HG03439 (cell line): ENCODE results near the gene KNDC1.
"Not testable (repeated sequence)": the region's sequence is repeated elsewhere in the genome, so short reads cannot be mapped to it uniquely, and the experiment has no call there.

Source experiments
- ATAC-seq: cut with Tn5 transposase; IDR thresholded peaks from one replicate; pipeline ENCODE4 v1.9.1; 2021; ENCODE audit warnings: mild to moderate bottlenecking, moderate library complexity; ENCODE audit not compliant: unreplicated experiment

KNDC1 gene

GRCh38 chr10:133218891-133219290, 58.9 kb downstream of the KNDC1 start:
- ATAC-seq: no peak

GRCh38 chr10:133219782-133220181, 59.8 kb downstream of the KNDC1 start:
- no peak for ATAC-seq

- no peak for ATAC-seq
These were observed 61.3 kb downstream of the KNDC1 start for GRCh38 chr10:133221331-133221730.

GRCh38 chr10:133221756-133222155, 61.7 kb downstream of the KNDC1 start:
- not testable (repeated sequence) for ATAC-seq

DNA sequence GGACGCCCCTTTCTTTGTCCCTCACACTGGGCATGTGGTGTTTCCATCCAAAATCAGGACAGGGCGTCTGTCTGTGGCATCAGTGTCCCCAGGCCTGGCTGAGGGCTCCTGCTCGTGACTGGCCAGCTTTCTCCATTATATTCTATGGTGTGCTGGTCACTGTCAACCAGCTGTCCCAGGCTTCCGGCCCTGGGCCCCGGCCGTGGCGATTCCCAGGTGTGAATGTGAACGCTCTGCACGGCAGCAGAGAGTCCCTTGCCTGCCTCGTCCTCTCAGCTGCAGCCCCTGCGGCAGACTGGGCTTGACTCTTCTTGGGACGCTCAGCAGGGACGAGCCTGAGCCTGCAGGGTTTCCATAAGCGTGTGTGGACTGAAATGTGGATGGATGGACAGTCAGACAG, 64.1 kb downstream of the KNDC1 start:
- ATAC-seq: no peak

DNA sequence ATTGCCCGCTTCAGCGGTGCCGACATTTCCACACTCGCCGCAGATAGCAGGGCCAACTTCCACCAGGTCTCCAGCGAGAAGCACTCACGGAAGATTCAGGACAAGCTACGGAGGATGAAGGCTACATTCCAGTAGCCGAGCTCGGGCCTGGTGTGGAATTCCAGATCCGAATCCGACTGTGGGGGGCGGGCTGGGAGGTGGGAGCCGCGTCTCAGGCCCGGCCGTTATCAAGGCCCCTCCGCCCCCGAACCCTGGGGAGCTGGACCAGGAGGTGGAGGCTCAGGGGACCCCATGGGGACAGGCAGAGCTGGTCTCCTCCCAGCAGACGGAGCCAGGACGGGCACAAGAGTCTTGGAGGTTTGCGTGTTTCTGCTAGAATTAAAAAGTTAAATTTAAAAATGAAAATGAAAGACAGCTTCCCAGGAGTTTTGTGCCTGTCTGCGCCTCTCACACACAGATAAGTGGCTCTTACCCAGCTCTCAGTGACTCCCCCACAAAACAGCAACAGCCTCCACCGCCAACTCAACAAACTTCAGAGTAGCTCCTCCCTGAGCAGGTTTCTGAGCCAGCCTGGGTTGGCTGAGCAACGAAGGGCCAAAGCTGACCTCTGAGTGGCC, 64.8 kb downstream of the KNDC1 start:
- ATAC-seq: no peak

DNA sequence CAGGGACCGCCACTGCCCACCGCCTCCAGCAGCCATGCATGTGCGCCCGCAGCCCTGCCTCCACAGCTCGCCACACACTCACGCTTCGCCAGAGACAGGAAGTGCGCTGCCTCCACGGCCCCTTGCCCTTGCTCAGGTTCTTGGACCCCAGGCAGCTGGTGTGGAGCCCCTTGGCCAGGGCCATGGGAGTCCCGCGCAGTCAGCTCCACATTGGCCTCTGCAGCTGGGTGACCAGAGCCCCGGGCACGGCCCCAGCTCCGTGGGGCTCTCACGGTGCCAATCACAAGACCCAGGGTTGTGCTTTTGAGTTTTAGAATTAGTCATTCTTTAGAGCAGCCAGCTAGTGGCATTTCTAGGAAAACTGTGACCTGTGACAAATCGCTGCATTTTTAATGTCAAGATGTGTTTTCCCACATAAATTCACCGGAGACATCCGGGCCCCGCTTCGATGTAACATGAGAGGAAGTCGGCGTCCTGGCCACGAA, 65.7 kb downstream of the KNDC1 start:
- ATAC-seq: no peak

DNA sequence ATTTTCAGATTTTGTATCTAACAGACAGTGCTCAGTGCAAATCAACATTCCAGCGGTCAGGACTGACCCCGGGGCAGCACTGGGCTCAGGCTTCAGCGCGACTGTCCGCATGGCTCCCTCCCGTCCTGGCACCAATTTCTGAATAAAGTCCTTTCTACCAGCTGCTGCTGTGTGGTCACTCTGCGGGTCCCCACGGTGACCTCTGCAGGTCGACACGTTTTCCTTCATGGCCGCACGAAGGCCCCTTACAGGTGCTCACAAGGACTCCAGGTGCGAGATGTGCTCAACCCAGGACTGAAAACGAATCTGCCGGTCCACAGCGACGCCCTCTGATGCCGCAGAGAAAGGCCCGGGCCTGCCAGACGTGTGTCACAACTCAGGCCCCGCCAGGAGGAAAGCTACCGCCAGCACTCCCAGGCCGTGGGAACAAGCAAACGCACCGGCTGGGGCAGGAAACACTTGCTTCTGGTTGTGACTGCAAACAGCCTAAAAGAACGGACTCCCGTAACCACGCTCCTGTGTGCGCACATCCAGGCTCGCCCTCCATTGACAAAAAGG, 66.3 kb downstream of the KNDC1 start:
- ATAC-seq: no peak

GRCh38 chr10:133227256-133227655, 67.2 kb downstream of the KNDC1 start:
- ATAC-seq: no peak

GRCh38 chr10:133229265-133230043, 69.4 kb downstream of the KNDC1 start:
- no peak for ATAC-seq

GRCh38 chr10:133230044-133230361, 70.0 kb downstream of the KNDC1 start, which contains the start of gene UTF1:
TSS of gene UTF1 (plus strand) at chr10:133230217. CDS start at chr10:133230289, 72 bp downstream.
- no peak for ATAC-seq

- no peak for ATAC-seq
These were observed 70.6 kb downstream of the KNDC1 start for GRCh38 chr10:133230387-133231195.

GRCh38 chr10:133231244-133231945, 71.4 kb downstream of the KNDC1 start:
- no peak for ATAC-seq

- no peak for ATAC-seq
These were observed 72.0 kb downstream of the KNDC1 start for GRCh38 chr10:133231946-133232574.

DNA sequence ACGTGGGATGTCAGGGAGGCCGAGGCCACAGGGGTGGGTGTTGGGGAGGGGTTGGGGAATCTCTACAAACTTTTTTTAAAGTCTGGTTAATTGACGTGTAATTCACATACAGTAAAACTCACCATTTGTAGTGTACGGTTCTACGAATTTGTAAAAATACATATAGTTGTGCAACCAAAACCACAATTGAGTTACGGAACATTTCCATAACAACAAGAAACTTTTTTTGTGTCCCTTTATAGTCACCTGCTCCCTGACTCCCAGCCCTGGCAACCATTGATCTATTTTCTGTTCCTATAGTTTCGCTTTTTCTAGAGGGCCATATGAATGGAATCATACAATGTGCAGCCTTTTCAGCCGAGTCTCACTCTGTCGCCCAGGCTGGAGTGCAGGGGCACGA, 74.8 kb downstream of the KNDC1 start:
- not testable (repeated sequence) for ATAC-seq

DNA sequence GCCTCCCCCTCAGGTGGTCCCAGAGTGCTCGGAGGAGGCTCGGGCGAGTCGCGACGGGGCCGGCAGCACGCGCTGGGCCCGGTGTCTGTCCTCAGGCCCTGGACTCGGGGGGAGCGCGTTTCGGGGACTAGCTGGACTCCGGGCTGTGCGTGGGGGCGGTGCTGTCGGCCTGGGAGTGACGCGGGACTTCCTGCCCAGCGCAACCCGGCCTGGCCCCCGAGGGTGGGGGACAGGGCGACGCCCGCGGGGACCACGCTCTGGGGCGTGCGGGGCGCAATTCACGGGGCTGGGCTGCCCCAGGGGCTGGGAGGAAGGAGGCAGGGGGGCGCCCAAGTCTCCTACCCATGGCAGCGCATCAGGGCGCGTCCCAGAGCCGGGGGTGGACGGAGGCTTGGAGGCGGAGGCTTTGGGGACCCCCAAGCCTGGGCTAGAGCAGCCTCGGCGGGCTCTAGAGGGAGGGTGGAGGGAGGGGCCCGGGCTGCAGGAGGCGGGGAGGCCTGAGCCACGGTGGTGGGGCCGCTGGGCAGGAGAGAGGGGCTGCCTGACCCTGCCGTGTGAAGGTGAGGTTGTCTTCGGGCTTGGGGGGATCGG, 75.3 kb downstream of the KNDC1 start:
- no peak for ATAC-seq

DNA sequence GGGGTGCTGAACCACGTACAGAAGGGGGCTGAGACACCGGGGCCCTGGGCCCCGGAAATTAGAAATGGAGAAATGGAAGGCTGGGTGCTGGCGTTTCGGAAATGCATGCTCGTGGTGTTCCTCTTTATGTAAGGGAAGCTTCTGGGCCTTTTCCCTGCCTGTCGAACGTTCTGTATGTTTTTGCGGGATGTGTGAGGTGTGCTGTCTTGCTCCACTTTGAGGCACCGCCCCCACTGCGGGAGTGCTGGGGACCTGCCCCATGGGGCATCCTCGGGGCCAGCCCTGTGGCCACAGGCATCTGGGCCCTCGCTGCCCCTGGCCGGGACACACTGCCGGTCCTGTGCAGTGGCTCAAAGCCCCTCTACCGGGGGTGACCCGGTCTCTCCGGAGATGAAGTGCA, 75.9 kb downstream of the KNDC1 start:
- ATAC-seq: no peak

- no peak for ATAC-seq
These were observed 76.6 kb downstream of the KNDC1 start for GRCh38 chr10:133236401-133237240.

DNA sequence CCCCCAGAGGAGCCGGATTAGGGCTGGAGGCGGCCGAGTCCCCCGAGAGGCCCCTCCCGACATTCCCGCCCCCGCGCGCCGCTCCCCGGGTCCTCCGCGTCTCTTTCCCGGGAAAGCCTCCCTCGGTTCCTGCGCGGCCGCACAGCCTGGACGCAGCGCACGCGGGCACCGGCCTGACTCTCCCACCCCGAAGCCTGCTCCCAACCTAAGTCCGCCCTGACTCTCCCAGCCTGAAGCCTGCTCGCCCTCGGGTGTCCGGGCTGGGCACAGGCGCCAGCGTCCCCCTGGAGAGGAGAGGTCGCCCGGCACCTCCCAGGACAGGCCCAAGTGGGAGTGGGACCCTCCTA, 77.2 kb downstream of the KNDC1 start:
- no peak for ATAC-seq
